Keratinocyte (primary cell): ENCODE results near the gene TARBP1. TPM values are rescaled to one million over a fixed set of nuclear protein-coding genes. Genes with fewer than 3 reads are reported as not detected.

Experiments
- DNase-seq: peaks from one replicate; pipeline ENCODE4 v3.0.0-alpha.2; 2011; ENCODE audit warnings: low read depth, missing footprints, low spot score
- FAIRE-seq: peaks from 2 replicates; lab custom pipeline; 2011; peaks lifted over from hg19 to GRCh38; lab: Jason Lieb, UNC
- H2AFZ ChIP-seq: 2 replicates; pipeline ENCODE4 v1.6.0; 2012; ENCODE audit warnings: low read length, control low read depth, inconsistent platforms; ENCODE audit not compliant: control insufficient read depth
- H3K27ac ChIP-seq: 2 replicates; pipeline ENCODE4 v1.5.1; 2011; ENCODE audit warnings: low read length; ENCODE audit not compliant: control insufficient read depth, insufficient read depth
- H3K27me3 ChIP-seq: 3 replicates; pipeline ENCODE4 v1.6.0; 2011; ENCODE audit warnings: low read length; ENCODE audit not compliant: control insufficient read depth, insufficient read depth; ENCODE audit errors: extremely low read depth
- H3K36me3 ChIP-seq, 2 experiments: 2 replicates in 1 of 2; 3 replicates in 1 of 2; pipeline ENCODE4 v1.5.1; 2011; ENCODE audit warnings: low read length in 2 of 2, mild to moderate bottlenecking in 1 of 2; ENCODE audit not compliant: control insufficient read depth in 2 of 2, insufficient read depth in 2 of 2; ENCODE audit errors: extremely low read depth in 1 of 2
- H3K4me1 ChIP-seq: 3 replicates; pipeline ENCODE4 v1.5.1; 2011; ENCODE audit warnings: low read length; ENCODE audit not compliant: control insufficient read depth, insufficient read depth; ENCODE audit errors: extremely low read depth
- H3K4me2 ChIP-seq: 3 replicates; pipeline ENCODE4 v1.6.0; 2011; ENCODE audit warnings: low read depth, low read length; ENCODE audit not compliant: control insufficient read depth, insufficient read depth; ENCODE audit errors: extremely low read depth
- H3K4me3 ChIP-seq, 3 experiments: fragments of 200-600 bp in 1 of 3; sonication (generic) in 1 of 3; 2 replicates in 2 of 3; 3 replicates in 1 of 3; pipeline ENCODE4 v1.5.1; 2011 to 2016; ENCODE audit warnings: low read length in 3 of 3, mild to moderate bottlenecking in 3 of 3, control low read depth in 2 of 3, inconsistent platforms in 1 of 3, low read depth in 1 of 3, mixed read lengths in 1 of 3, mixed run types in 1 of 3, moderate library complexity in 1 of 3; ENCODE audit not compliant: control insufficient read depth in 2 of 3, insufficient read depth in 2 of 3; ENCODE audit errors: extremely low read depth in 1 of 3
- H3K79me2 ChIP-seq: 2 replicates; pipeline ENCODE4 v1.6.0; 2012; ENCODE audit warnings: low read length; ENCODE audit not compliant: control insufficient read depth, insufficient read depth
- H3K9ac ChIP-seq: 3 replicates; pipeline ENCODE4 v1.6.0; 2011; ENCODE audit warnings: low read length; ENCODE audit not compliant: control insufficient read depth, insufficient read depth; ENCODE audit errors: extremely low read depth
- H3K9me1 ChIP-seq: 3 replicates; pipeline ENCODE4 v1.6.0; 2011; ENCODE audit warnings: low read length; ENCODE audit not compliant: control insufficient read depth, insufficient read depth; ENCODE audit errors: extremely low read depth
- H3K9me3 ChIP-seq: 2 replicates; pipeline ENCODE4 v1.5.1; 2012; ENCODE audit warnings: low read depth, low read length; ENCODE audit not compliant: control insufficient read depth
- H4K20me1 ChIP-seq: 3 replicates; pipeline ENCODE4 v1.6.0; 2011; ENCODE audit warnings: low read length; ENCODE audit not compliant: control insufficient read depth, insufficient read depth; ENCODE audit errors: extremely low read depth
- CTCF ChIP-seq, 3 experiments: IDR thresholded peaks in 1 of 3; conservative IDR thresholded peaks in 1 of 3; optimal IDR thresholded peaks in 1 of 3; 2 replicates in 2 of 3; 3 replicates in 1 of 3; pipeline versions ENCODE3 to v1.5.1; 2011; ENCODE audit warnings: low read length in 3 of 3, mild to moderate bottlenecking in 3 of 3, moderate library complexity in 2 of 3, control low read depth in 1 of 3, inconsistent platforms in 1 of 3; ENCODE audit not compliant: insufficient read depth in 2 of 3; ENCODE audit errors: extremely low read depth in 1 of 3
- EZH2 ChIP-seq: IDR thresholded peaks from one replicate; pipeline ENCODE4 v1.6.1; 2012; ENCODE audit warnings: inconsistent platforms, mild to moderate bottlenecking, low read length, moderate library complexity
- dilution Hi-C: fragments of 300-500 bp; cut with MboI; formaldehyde crosslinking; loops from one replicate; pipeline ENCODE4 v1.7.0; 2020; ENCODE audit warnings: low sequenced_read_pairs; ENCODE audit not compliant: extremely low pct_ligation_motif_present
- polyA plus RNA-seq, 5 experiments: library from polyadenylated mRNA; depleted of rRNA in 3 of 5; stranded (reverse) in 3 of 5; stranded (forward) in 1 of 5; unstranded in 1 of 5; fragments of >200 nt; gene quantifications; 1 replicate in 1 of 5; 2 replicates in 3 of 5; 3 replicates in 1 of 5; pipeline versions ENCODE4 v1.2.1 to v1.2.3, GENCODE V29; 2011 to 2012; ENCODE audit warnings: missing spikeins in 2 of 5, low read depth in 1 of 5, low replicate concordance in 1 of 5

The TARBP1 gene
- polyA plus RNA-seq, 1 donor (not counting 4 experiments of a cell fraction or from before 2014, with no cell fraction given) = 28.7 TPM

- no peak for TF ChIP-seq EZH2
- TF ChIP-seq CTCF (optimal IDR thresholded peaks at IDR 0.05 in 1 of 3, IDR thresholded peaks at IDR 0.05 in 1 of 3, conservative IDR thresholded peaks at IDR 0.05 in 1 of 3; ENCODE audit: extremely low read depth in 1 of 3, insufficient read depth in 2 of 3, low read length in 3 of 3) = no peak
- no peak overlapping the region for H2AFZ ChIP-seq
- peaks cover 0 to 4% of the 10 kb centered on the region in 2 experiments for H3K36me3 ChIP-seq
- H3K4me3 ChIP-seq = no peak overlapping the region
- no peak overlapping the region for H3K27ac ChIP-seq
- H3K9ac ChIP-seq = no peak overlapping the region
- no peaks in the 10 kb centered on the region for H3K9me1 ChIP-seq
- no peaks in the 10 kb centered on the region for H3K9me3 ChIP-seq
- H3K79me2 ChIP-seq = no peaks in the 10 kb centered on the region
- dilution Hi-C loops = no loop called here
- no peak for FAIRE-seq
- H3K27me3 ChIP-seq = no peaks in the 10 kb centered on the region
- H4K20me1 ChIP-seq = no peaks in the 10 kb centered on the region
- no peak for DNase-seq
- no peaks in the 10 kb centered on the region for H3K4me1 ChIP-seq
- no peak overlapping the region for H3K4me2 ChIP-seq
These were observed 38.6 kb downstream of the TARBP1 start for GRCh38 chr1:234440348-234440747.

GRCh38 chr1:234438579-234438978 lies 40.4 kb downstream of the TARBP1 start:
- Histone ChIP-seq H3K9me3 (no peaks in the 10 kb centered on the region), H3K4me3 (no peak overlapping the region), H4K20me1 (no peaks in the 10 kb centered on the region), H3K27ac (no peak overlapping the region), H3K9ac (no peak overlapping the region), H3K36me3 (peaks cover 0 to 4% of the 10 kb centered on the region in 2 experiments), H3K4me2 (no peak overlapping the region), H3K79me2 (no peaks in the 10 kb centered on the region), H3K9me1 (no peaks in the 10 kb centered on the region), H2AFZ (no peak overlapping the region), H3K4me1 (no peaks in the 10 kb centered on the region), H3K27me3 (no peaks in the 10 kb centered on the region)
- dilution Hi-C loops = no loop called here
- TF ChIP-seq EZH2 = no peak
- no peak for TF ChIP-seq CTCF (optimal IDR thresholded peaks at IDR 0.05 in 1 of 3, IDR thresholded peaks at IDR 0.05 in 1 of 3, conservative IDR thresholded peaks at IDR 0.05 in 1 of 3; ENCODE audit: extremely low read depth in 1 of 3, insufficient read depth in 2 of 3, low read length in 3 of 3)
- no peak for DNase-seq
- FAIRE-seq = no peak
